PC-3 (cell line): ENCODE measurements around the gene CDAN1.

Experiments
- EZH2 ChIP-seq: fragments of 300-600 bp; sonication (generic); IDR thresholded peaks from one replicate; pipeline ENCODE4 v1.6.1; 2017; ENCODE audit warnings: antibody characterized with exemption, mild to moderate bottlenecking, low read length; ENCODE audit not compliant: unreplicated experiment
- EZH2phosphoT487 ChIP-seq: fragments of 300-600 bp; sonication (generic); IDR thresholded peaks from 2 replicates; pipeline ENCODE4 v1.6.1; 2018; ENCODE audit warnings: mild to moderate bottlenecking, antibody characterized with exemption, low read length, borderline replicate concordance
- TF ChIP-seq, protein P1 (sequence below): fragments of 300-600 bp; sonication (generic); conservative IDR thresholded peaks from 2 replicates; pipeline ENCODE4 v1.5.1; 2017; ENCODE audit warnings: antibody characterized with exemption, low read depth, mild to moderate bottlenecking, low read length

DNA sequence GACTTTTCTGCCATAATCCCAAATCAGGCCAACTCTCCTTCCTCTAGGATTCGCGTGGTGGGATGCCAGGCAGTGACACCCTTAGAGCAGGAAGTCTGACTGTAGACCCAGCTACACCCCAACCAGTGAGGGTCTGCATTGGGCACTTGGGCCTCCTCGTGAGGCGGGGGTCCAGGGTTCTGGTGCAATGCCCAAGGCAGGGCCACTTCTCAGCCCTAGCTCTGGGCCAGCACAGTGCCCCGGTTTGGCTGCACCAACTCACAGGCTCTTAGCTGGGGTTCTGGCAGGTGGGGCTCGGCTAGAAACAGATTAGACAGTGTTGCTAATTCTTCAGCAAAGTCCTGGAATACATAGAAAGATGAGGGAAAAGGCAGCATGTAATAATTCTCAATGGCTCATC, 12.7 kb downstream of the CDAN1 start:
- TF ChIP-seq, protein P1, sequence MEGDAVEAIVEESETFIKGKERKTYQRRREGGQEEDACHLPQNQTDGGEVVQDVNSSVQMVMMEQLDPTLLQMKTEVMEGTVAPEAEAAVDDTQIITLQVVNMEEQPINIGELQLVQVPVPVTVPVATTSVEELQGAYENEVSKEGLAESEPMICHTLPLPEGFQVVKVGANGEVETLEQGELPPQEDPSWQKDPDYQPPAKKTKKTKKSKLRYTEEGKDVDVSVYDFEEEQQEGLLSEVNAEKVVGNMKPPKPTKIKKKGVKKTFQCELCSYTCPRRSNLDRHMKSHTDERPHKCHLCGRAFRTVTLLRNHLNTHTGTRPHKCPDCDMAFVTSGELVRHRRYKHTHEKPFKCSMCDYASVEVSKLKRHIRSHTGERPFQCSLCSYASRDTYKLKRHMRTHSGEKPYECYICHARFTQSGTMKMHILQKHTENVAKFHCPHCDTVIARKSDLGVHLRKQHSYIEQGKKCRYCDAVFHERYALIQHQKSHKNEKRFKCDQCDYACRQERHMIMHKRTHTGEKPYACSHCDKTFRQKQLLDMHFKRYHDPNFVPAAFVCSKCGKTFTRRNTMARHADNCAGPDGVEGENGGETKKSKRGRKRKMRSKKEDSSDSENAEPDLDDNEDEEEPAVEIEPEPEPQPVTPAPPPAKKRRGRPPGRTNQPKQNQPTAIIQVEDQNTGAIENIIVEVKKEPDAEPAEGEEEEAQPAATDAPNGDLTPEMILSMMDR: no peak
- TF ChIP-seq EZH2 (no peak), EZH2phosphoT487 (no peak)
